ENCODE results near the gene IDI2.

DNA sequence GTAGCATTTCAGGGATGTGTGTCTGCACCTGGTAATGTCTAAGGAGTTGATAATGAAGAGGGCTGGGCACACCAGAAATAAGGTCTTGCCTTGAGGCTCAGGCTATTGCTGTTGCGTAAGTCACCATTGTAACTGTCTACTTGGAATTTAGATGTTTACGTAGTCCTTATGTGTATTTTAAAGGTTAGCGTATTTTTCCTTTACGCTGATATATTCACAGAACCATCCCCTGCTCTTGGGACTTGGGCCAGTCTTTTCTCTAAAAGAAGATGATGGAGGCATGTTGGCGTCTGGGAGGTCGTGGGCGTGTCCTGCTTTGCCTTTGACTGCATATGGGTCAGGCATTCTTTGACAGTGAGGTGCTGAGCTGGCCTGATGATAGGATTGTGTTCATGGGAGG lies 45.3 kb upstream of the IDI2 start:
- TF ChIP-seq, protein P1, sequence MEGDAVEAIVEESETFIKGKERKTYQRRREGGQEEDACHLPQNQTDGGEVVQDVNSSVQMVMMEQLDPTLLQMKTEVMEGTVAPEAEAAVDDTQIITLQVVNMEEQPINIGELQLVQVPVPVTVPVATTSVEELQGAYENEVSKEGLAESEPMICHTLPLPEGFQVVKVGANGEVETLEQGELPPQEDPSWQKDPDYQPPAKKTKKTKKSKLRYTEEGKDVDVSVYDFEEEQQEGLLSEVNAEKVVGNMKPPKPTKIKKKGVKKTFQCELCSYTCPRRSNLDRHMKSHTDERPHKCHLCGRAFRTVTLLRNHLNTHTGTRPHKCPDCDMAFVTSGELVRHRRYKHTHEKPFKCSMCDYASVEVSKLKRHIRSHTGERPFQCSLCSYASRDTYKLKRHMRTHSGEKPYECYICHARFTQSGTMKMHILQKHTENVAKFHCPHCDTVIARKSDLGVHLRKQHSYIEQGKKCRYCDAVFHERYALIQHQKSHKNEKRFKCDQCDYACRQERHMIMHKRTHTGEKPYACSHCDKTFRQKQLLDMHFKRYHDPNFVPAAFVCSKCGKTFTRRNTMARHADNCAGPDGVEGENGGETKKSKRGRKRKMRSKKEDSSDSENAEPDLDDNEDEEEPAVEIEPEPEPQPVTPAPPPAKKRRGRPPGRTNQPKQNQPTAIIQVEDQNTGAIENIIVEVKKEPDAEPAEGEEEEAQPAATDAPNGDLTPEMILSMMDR (IDR thresholded peaks at IDR 0.05; ENCODE audit: insufficient read depth, low read length) = no peak
- TF ChIP-seq POLR2AphosphoS5 (IDR thresholded peaks at IDR 0.05; ENCODE audit: low read depth) (no peak), GABPA (IDR thresholded peaks at IDR 0.05; ENCODE audit: low read depth) (no peak)
